ENCODE results near the gene ENDOU.

DNA sequence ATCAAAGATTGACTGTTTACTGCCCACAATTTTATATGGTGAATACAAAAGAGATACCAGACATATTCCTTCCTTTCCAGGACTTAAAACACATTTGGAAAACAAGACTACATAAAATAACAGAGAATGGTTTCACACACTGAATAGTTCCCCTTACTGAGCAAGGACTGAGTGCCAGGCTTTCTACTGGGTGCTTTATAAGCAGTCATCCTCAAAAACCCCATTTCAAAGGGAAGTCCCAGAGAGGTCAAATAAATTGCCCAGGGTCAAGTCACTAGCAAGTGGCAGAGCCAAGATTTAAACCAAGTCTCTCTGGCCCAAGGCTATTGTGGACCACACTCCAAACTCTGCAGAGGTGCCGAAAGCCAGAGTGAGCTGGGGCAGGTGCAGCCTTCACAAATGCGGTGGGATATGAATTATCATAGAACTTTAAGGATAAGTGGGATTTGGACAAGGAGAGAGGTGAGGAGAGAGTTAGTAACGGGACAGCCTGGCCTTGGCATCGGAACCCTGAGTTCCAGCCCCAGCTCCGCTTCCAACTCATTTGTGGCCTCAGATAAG, 10.4 kb downstream of the ENDOU start:
- TF ChIP-seq, protein P1, sequence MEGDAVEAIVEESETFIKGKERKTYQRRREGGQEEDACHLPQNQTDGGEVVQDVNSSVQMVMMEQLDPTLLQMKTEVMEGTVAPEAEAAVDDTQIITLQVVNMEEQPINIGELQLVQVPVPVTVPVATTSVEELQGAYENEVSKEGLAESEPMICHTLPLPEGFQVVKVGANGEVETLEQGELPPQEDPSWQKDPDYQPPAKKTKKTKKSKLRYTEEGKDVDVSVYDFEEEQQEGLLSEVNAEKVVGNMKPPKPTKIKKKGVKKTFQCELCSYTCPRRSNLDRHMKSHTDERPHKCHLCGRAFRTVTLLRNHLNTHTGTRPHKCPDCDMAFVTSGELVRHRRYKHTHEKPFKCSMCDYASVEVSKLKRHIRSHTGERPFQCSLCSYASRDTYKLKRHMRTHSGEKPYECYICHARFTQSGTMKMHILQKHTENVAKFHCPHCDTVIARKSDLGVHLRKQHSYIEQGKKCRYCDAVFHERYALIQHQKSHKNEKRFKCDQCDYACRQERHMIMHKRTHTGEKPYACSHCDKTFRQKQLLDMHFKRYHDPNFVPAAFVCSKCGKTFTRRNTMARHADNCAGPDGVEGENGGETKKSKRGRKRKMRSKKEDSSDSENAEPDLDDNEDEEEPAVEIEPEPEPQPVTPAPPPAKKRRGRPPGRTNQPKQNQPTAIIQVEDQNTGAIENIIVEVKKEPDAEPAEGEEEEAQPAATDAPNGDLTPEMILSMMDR (IDR thresholded peaks at IDR 0.05 in 8 of 11, conservative IDR thresholded peaks at IDR 0.05 in 3 of 11), result no peak
- TF ChIP-seq POLR2A (IDR thresholded peaks at IDR 0.05), result no peak
- TF ChIP-seq POLR2AphosphoS5 (IDR thresholded peaks at IDR 0.05), result no peak
